SK-N-SH (cell line): ENCODE results near the gene CCDC87. TPM values are rescaled to one million over a fixed set of nuclear protein-coding genes. Genes with fewer than 3 reads are reported as not detected.

Experiments
- CTCF ChIA-PET: fragments of 300-600, 350-600 bp; formaldehyde crosslinking; extraction: SDS; loops from one replicate; lab custom pipeline; 2021; lab: Yijun Ruan, JAX
- POLR2A ChIA-PET: fragments of 350-600 bp; sonication (Branson Sonifier 250); formaldehyde crosslinking; extraction: SDS; loops from one replicate; lab custom pipeline; 2020; ENCODE audit warnings: antibody characterized with exemption, inconsistent platforms; lab: Yijun Ruan, JAX
- DNase-seq: peaks from one replicate; pipeline ENCODE4 v3.0.0; 2012
- H2AFZ ChIP-seq: fragments of 200-600 bp; sonication (generic); 2 replicates; pipeline ENCODE4 v1.8.1; 2016; ENCODE audit warnings: antibody characterized with exemption, mild to moderate bottlenecking, low read depth
- H3F3A ChIP-seq: fragments of 200-600 bp; sonication (generic); replicated peaks from 2 replicates; pipeline ENCODE3; 2016; ENCODE audit warnings: antibody characterized with exemption, mild to moderate bottlenecking; ENCODE audit not compliant: insufficient read depth
- H3K27ac ChIP-seq, 2 experiments: fragments of 200-500 bp in 1 of 2; fragments of 200-600 bp in 1 of 2; sonication (Bioruptor generic) in 1 of 2; sonication (generic), shearing (Covaris generic) in 1 of 2; 2 replicates each; pipeline versions ENCODE4 v1.5.1 to v1.6.1; 2014 to 2016; ENCODE audit warnings: low read depth in 2 of 2, inconsistent platforms in 1 of 2, low read length in 1 of 2, mild to moderate bottlenecking in 1 of 2, mixed read lengths in 1 of 2
- H3K27me3 ChIP-seq: fragments of 200-600 bp; sonication (generic), shearing (Covaris generic); 2 replicates; pipeline ENCODE4 v1.6.1; 2016; ENCODE audit warnings: mixed run types; ENCODE audit not compliant: insufficient read depth
- H3K36me3 ChIP-seq, 2 experiments: fragments of 200-500 bp in 1 of 2; fragments of 200-600 bp in 1 of 2; sonication (Bioruptor generic) in 1 of 2; sonication (generic) in 1 of 2; replicated peaks in 1 of 2; 2 replicates each; pipeline versions ENCODE3 to v1.5.1; 2014 to 2016; ENCODE audit warnings: low read length in 1 of 2, mild to moderate bottlenecking in 1 of 2; ENCODE audit not compliant: insufficient read depth in 2 of 2, control insufficient read depth in 1 of 2
- H3K4me1 ChIP-seq, 2 experiments: fragments of 200-500 bp in 1 of 2; fragments of 200-600 bp in 1 of 2; sonication (Bioruptor generic) in 1 of 2; sonication (generic), shearing (Covaris generic) in 1 of 2; 2 replicates each; pipeline versions ENCODE4 v1.5.1 to v1.6.1; 2014 to 2016; ENCODE audit warnings: low read depth in 1 of 2, low read length in 1 of 2, mixed run types in 1 of 2; ENCODE audit not compliant: insufficient read depth in 2 of 2, control insufficient read depth in 1 of 2
- H3K4me2 ChIP-seq: fragments of 200-600 bp; sonication (generic), shearing (Covaris generic); 2 replicates; pipeline ENCODE4 v1.6.1; 2017; ENCODE audit warnings: mixed run types
- H3K4me3 ChIP-seq, 2 experiments: fragments of 200-500 bp in 1 of 2; fragments of 200-600 bp in 1 of 2; sonication (Bioruptor generic) in 1 of 2; sonication (generic), shearing (Covaris generic) in 1 of 2; 2 replicates each; pipeline versions ENCODE4 v1.5.1 to v1.8.1; 2014 to 2016; ENCODE audit warnings: low read depth in 2 of 2, inconsistent platforms in 1 of 2, low read length in 1 of 2, mild to moderate bottlenecking in 1 of 2, mixed read lengths in 1 of 2, moderate library complexity in 1 of 2
- H3K79me2 ChIP-seq: fragments of 200-600 bp; sonication (generic); 2 replicates; pipeline ENCODE4 v1.8.1; 2017; ENCODE audit warnings: mild to moderate bottlenecking; ENCODE audit not compliant: insufficient read depth
- H3K9ac ChIP-seq: fragments of 200-600 bp; sonication (generic); 2 replicates; pipeline ENCODE4 v1.6.1; 2017; ENCODE audit warnings: mixed run types
- H3K9me2 ChIP-seq: fragments of 200-600 bp; sonication (generic); 2 replicates; pipeline ENCODE4 v1.6.1; 2017; ENCODE audit warnings: mixed run types
- H3K9me3 ChIP-seq: fragments of 200-600 bp; sonication (generic); 2 replicates; pipeline ENCODE4 v1.6.1; 2017; ENCODE audit warnings: mixed run types, mild to moderate bottlenecking, moderate library complexity
- H4K20me1 ChIP-seq: fragments of 200-600 bp; sonication (generic); 2 replicates; pipeline ENCODE4 v1.6.1; 2017; ENCODE audit warnings: mild to moderate bottlenecking, mixed run types; ENCODE audit not compliant: insufficient read depth
- CHD2 ChIP-seq: fragments of 150-350 bp; IDR thresholded peaks from 2 replicates; pipeline ENCODE4 v1.6.1; 2018; ENCODE audit warnings: low read length; ENCODE audit not compliant: partially characterized antibody
- CTCF ChIP-seq: fragments of 200-600 bp; sonication (generic); IDR thresholded peaks from 2 replicates; pipeline ENCODE4 v1.6.1; 2017; ENCODE audit warnings: antibody characterized with exemption, mild to moderate bottlenecking, moderate library complexity
- FOXJ3 ChIP-seq: sonication (generic); formaldehyde crosslinking; IDR thresholded peaks from 2 replicates; pipeline ENCODE4 v1.5.1; 2020; ENCODE audit warnings: mild to moderate bottlenecking, missing genetic modification reagents
- FOXM1 ChIP-seq: IDR thresholded peaks from 2 replicates; pipeline ENCODE4 v1.4.0; 2012; ENCODE audit warnings: low read depth, mild to moderate bottlenecking
- GATA2 ChIP-seq: sonication (generic); formaldehyde crosslinking; IDR thresholded peaks from 2 replicates; pipeline ENCODE4 v1.5.0; 2020; ENCODE audit warnings: mild to moderate bottlenecking, missing genetic modification reagents
- JUND ChIP-seq: IDR thresholded peaks from 2 replicates; pipeline ENCODE4 v1.4.0; 2012
- MEF2A ChIP-seq: IDR thresholded peaks from 2 replicates; pipeline ENCODE4 v1.4.0; 2012; ENCODE audit warnings: low read depth, borderline replicate concordance
- MXI1 ChIP-seq: IDR thresholded peaks from 2 replicates; pipeline ENCODE4 v1.6.1; 2012; ENCODE audit warnings: mild to moderate bottlenecking, low read depth, low read length, improper control_type of control experiment
- NFIC ChIP-seq: IDR thresholded peaks from 2 replicates; pipeline ENCODE4 v1.4.0; 2012; ENCODE audit warnings: borderline replicate concordance
- NRF1 ChIP-seq: IDR thresholded peaks from 2 replicates; pipeline ENCODE4 v1.6.1; 2012; ENCODE audit warnings: low read depth, mild to moderate bottlenecking, low read length
- POLR2AphosphoS5 ChIP-seq: IDR thresholded peaks from 2 replicates; pipeline ENCODE4 v1.6.1; 2012; ENCODE audit warnings: low read depth, low read length
- RAD21 ChIP-seq: IDR thresholded peaks from 2 replicates; pipeline ENCODE4 v1.6.1; 2012; ENCODE audit warnings: mild to moderate bottlenecking, low read length
- RCOR1 ChIP-seq: fragments of 150-350 bp; IDR thresholded peaks from 2 replicates; pipeline ENCODE4 v1.6.1; 2017; ENCODE audit warnings: antibody characterized with exemption, low read length
- REST ChIP-seq: IDR thresholded peaks from 2 replicates; pipeline ENCODE4 v1.6.1; 2012; ENCODE audit warnings: mild to moderate bottlenecking, low read depth, low read length, moderate library complexity
- RFX5 ChIP-seq: IDR thresholded peaks from 2 replicates; pipeline ENCODE4 v1.6.1; 2012; ENCODE audit warnings: mild to moderate bottlenecking, improper control_type of control experiment, low read length
- RXRA ChIP-seq: IDR thresholded peaks from 2 replicates; pipeline ENCODE4 v1.4.0; 2012; ENCODE audit warnings: low read depth, mild to moderate bottlenecking, borderline replicate concordance
- SIN3A ChIP-seq: IDR thresholded peaks from 2 replicates; pipeline ENCODE4 v1.6.1; 2012; ENCODE audit warnings: low read depth, mild to moderate bottlenecking, low read length, moderate library complexity, borderline replicate concordance
- TAF1 ChIP-seq: IDR thresholded peaks from 2 replicates; pipeline ENCODE4 v1.6.1; 2012; ENCODE audit warnings: low read depth, mild to moderate bottlenecking, low read length, moderate library complexity, borderline replicate concordance
- TEAD4 ChIP-seq: IDR thresholded peaks from 2 replicates; pipeline ENCODE4 v1.4.0; 2012; ENCODE audit warnings: mild to moderate bottlenecking, borderline replicate concordance; ENCODE audit not compliant: insufficient read depth
- USF1 ChIP-seq: IDR thresholded peaks from 2 replicates; pipeline ENCODE4 v1.4.0; 2012; ENCODE audit warnings: low read depth, borderline replicate concordance
- WGBS: methylation state at CpG from one replicate; pipeline ENCODE4 v1.1.6; 2017; ENCODE audit warnings: low lambda C conversion rate; 5-methylcytosine and 5-hydroxymethylcytosine counted together
- polyA plus RNA-seq, 3 experiments: library from polyadenylated mRNA; depleted of rRNA; stranded (reverse); fragments of >200 nt; gene quantifications; 2 replicates each; pipeline ENCODE4 v1.2.3, GENCODE V29; 2012
- TF ChIP-seq, protein P1 (sequence below): fragments of 150-350 bp; IDR thresholded peaks from 2 replicates; pipeline ENCODE4 v1.6.1; 2016; ENCODE audit warnings: mild to moderate bottlenecking, low read depth, low read length

The CCDC87 gene
- polyA plus RNA-seq, 1 of the 3 experiments (the other 2 are of a cell fraction), result 0.21 TPM

DNA sequence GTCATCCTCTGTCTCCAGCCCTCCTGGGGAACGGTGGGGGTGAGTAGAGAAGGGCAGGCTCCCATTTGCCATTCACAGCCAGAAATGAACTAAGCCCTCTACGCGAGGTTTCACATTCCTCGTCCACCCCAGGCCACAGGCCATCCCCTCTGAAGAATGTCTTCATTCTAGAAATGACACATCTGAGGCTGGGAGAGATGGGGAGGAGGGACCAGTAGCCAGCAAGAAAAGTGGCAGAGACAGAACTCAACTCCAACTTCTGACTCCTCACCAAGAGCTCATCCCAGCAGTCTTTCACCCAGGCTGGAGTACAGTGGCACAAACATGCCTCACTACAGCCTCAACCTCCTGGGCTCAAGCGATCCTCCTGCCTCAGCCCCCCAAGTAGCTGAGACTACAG lies 27.9 kb downstream of the CCDC87 start:
- 94% methylated on average over 5 of the region's 5 CpGs for WGBS
- ChIA-PET POLR2A (no interaction called here), CTCF (interaction anchor here (0.7 to 1.1 kb wide), 4 partner anchors 15 to 130 kb away, joined by 3 to 5 read pairs (median 4); partner anchors contain the start of genes CCDC87, CCS and RBM4B)
- Histone ChIP-seq H3K4me3 (no peak overlapping the region), H3F3A (no peaks in the 10 kb centered on the region), H3K9me2 (no peaks in the 10 kb centered on the region), H3K9me3 (no peaks in the 10 kb centered on the region), H4K20me1 (no peaks in the 10 kb centered on the region), H3K27me3 (no peaks in the 10 kb centered on the region), H3K4me1 (peaks cover 0 to 7% of the 10 kb centered on the region in 2 experiments; a peak in 1 of 4 replicates), H3K79me2 (no peaks in the 10 kb centered on the region), H2AFZ (no peak overlapping the region), H3K27ac (no peak overlapping the region), H3K9ac (no peak overlapping the region), H3K36me3 (no peaks in the 10 kb centered on the region), H3K4me2 (no peak overlapping the region)
- TF ChIP-seq TAF1 (no peak), FOXJ3 (CRISPR knock-in tag) (no peak), RCOR1 (no peak), RAD21 (no peak), CHD2 (no peak), TEAD4 (no peak), USF1 (no peak)
- no peak for DNase-seq

GRCh38 chr11:66564538-66564937 lies 28.3 kb downstream of the CCDC87 start:
- H3K9me3 ChIP-seq, result no peaks in the 10 kb centered on the region
- no peak for DNase-seq
- H3K27me3 ChIP-seq, result no peaks in the 10 kb centered on the region
- H3K4me1 ChIP-seq, result peaks cover 0 to 7% of the 10 kb centered on the region in 2 experiments; a peak in 1 of 4 replicates
- no peak overlapping the region for H3K4me2 ChIP-seq
- TF ChIP-seq RAD21 (no peak), MXI1 (no peak), RXRA (no peak), NRF1 (no peak), REST (no peak), FOXM1 (no peak), TAF1 (no peak), RFX5 (no peak), JUND (no peak), FOXJ3 (CRISPR knock-in tag) (no peak), SIN3A (no peak), CTCF (no peak), MEF2A (no peak), GATA2 (CRISPR knock-in tag) (no peak), NFIC (no peak), POLR2AphosphoS5 (no peak)
- TF ChIP-seq, protein P1, sequence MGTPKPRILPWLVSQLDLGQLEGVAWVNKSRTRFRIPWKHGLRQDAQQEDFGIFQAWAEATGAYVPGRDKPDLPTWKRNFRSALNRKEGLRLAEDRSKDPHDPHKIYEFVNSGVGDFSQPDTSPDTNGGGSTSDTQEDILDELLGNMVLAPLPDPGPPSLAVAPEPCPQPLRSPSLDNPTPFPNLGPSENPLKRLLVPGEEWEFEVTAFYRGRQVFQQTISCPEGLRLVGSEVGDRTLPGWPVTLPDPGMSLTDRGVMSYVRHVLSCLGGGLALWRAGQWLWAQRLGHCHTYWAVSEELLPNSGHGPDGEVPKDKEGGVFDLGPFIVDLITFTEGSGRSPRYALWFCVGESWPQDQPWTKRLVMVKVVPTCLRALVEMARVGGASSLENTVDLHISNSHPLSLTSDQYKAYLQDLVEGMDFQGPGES, result no peak
- TF ChIP-seq, all 33 proteins: peak for 0
- CTCF ChIA-PET, result interaction anchor here (0.8 to 1.1 kb wide), 4 partner anchors 15 to 131 kb away, joined by 3 to 5 read pairs (median 4); partner anchors contain the start of genes CCDC87, CCS and RBM4B
- 84% methylated on average over 13 of the region's 14 CpGs for WGBS
- H3K4me3 ChIP-seq, result no peak overlapping the region
- H3K27ac ChIP-seq, result no peak overlapping the region
- no peaks in the 10 kb centered on the region for H3K79me2 ChIP-seq
- POLR2A ChIA-PET, result no interaction called here
- no peak overlapping the region for H2AFZ ChIP-seq
- H3F3A ChIP-seq, result no peaks in the 10 kb centered on the region
- H3K9me2 ChIP-seq, result no peaks in the 10 kb centered on the region
- no peaks in the 10 kb centered on the region for H3K36me3 ChIP-seq
- no peak overlapping the region for H3K9ac ChIP-seq
- H4K20me1 ChIP-seq, result no peaks in the 10 kb centered on the region
